Prostate gland (tissue), 2 donors: ENCODE data around the gene FARS2. TPM values are rescaled to one million over a fixed set of nuclear protein-coding genes. Genes with fewer than 3 reads are reported as not detected.

ENCODE experiments used
- DNase-seq: peaks from one replicate; pipeline ENCODE4 v3.0.0-alpha.2; 2019; ENCODE audit warnings: low spot score
- H3K27ac ChIP-seq, 2 donors: fragments of 200-600 bp; sonication (generic); 2 replicates each; pipeline ENCODE4 v1.5.1; 2017 to 2019
- H3K27me3 ChIP-seq: fragments of 200-600 bp; sonication (generic); replicated peaks from 2 replicates; pipeline ENCODE4 v1.5.1; 2019; ENCODE audit not compliant: insufficient read depth
- H3K36me3 ChIP-seq, 2 donors: fragments of 200-600 bp; sonication (generic); 1 replicate in 1 of 2; 2 replicates in 1 of 2; pipeline versions ENCODE4 v1.5.1 to v1.8.1; 2017 to 2019
- H3K4me1 ChIP-seq: fragments of 200-600 bp; sonication (generic); replicated peaks from 2 replicates; pipeline ENCODE4 v1.5.1; 2019
- H3K4me3 ChIP-seq, 2 donors: fragments of 200-600 bp; sonication (generic); 2 replicates each; pipeline ENCODE4 v1.5.1; 2017 to 2019
- H3K9me3 ChIP-seq: fragments of 200-600 bp; sonication (generic); 2 replicates; pipeline ENCODE4 v1.5.1; 2017
- POLR2A ChIP-seq: fragments of 450-650 bp; IDR thresholded peaks from one replicate; pipeline ENCODE4 v1.6.1; 2016; ENCODE audit warnings: antibody characterized with exemption, mild to moderate bottlenecking
- POLR2AphosphoS5 ChIP-seq: sonication (generic); formaldehyde crosslinking; IDR thresholded peaks from one replicate; pipeline ENCODE4 v1.6.1; 2017; ENCODE audit warnings: antibody characterized with exemption
- WGBS: methylation state at CpG from one replicate; pipeline ENCODE4 v1.1.5; 2018; 5-methylcytosine and 5-hydroxymethylcytosine counted together
- intact Hi-C: fragments of 100-400 bp; cut with DNase I; formaldehyde crosslinking; loops from one replicate; pipeline ENCODE4 v1.14.2; 2022
- total RNA-seq, 2 donors: library from RNA; depleted of rRNA; stranded (reverse); fragments of >200 nt; gene quantifications; one replicate each; pipeline ENCODE4 v1.1.0, GENCODE V29; 2016
- TF ChIP-seq, protein P1 (sequence below), 4 experiments: fragments of 200-600 bp in 2 of 4; fragments of 450-650 bp in 2 of 4; sonication (generic) in 2 of 4; IDR thresholded peaks; 1 replicate in 3 of 4; 2 replicates in 1 of 4; pipeline ENCODE4 v1.5.1; 2016 to 2019; ENCODE audit warnings: antibody characterized with exemption in 4 of 4, mild to moderate bottlenecking in 2 of 4, moderate library complexity in 2 of 4

Gene FARS2
- total RNA-seq, 2 donors from 2014 or later: 11.6 to 19.5 TPM

GRCh38 chr6:5237805-5238204, 23.5 kb upstream of the FARS2 start:
- Histone ChIP-seq H3K27me3 (no peaks in the 10 kb centered on the region), H3K36me3 (no peaks in the 10 kb centered on the region), H3K27ac (no peak overlapping the region), H3K4me1 (no peaks in the 10 kb centered on the region), H3K9me3 (no peaks in the 10 kb centered on the region), H3K4me3 (no peak overlapping the region)
- no peak for TF ChIP-seq POLR2A
- TF ChIP-seq POLR2AphosphoS5: no peak
- TF ChIP-seq, protein P1, sequence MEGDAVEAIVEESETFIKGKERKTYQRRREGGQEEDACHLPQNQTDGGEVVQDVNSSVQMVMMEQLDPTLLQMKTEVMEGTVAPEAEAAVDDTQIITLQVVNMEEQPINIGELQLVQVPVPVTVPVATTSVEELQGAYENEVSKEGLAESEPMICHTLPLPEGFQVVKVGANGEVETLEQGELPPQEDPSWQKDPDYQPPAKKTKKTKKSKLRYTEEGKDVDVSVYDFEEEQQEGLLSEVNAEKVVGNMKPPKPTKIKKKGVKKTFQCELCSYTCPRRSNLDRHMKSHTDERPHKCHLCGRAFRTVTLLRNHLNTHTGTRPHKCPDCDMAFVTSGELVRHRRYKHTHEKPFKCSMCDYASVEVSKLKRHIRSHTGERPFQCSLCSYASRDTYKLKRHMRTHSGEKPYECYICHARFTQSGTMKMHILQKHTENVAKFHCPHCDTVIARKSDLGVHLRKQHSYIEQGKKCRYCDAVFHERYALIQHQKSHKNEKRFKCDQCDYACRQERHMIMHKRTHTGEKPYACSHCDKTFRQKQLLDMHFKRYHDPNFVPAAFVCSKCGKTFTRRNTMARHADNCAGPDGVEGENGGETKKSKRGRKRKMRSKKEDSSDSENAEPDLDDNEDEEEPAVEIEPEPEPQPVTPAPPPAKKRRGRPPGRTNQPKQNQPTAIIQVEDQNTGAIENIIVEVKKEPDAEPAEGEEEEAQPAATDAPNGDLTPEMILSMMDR (IDR thresholded peaks at IDR 0.05): no peak
- 94% methylated on average over 4 of the region's 4 CpGs for WGBS
- intact Hi-C loops: no loop called here
- no peak for DNase-seq

GRCh38 chr6:5238336-5238735, 23.0 kb upstream of the FARS2 start:
- no peaks in the 10 kb centered on the region for H3K4me1 ChIP-seq
- no peaks in the 10 kb centered on the region for H3K27me3 ChIP-seq
- H3K36me3 ChIP-seq: no peaks in the 10 kb centered on the region
- no peak for DNase-seq
- no peak overlapping the region for H3K27ac ChIP-seq
- no peak overlapping the region for H3K4me3 ChIP-seq
- H3K9me3 ChIP-seq: no peaks in the 10 kb centered on the region
- WGBS: 90% methylated on average over 1 of the region's 1 CpG
- intact Hi-C loops: no loop called here
- no peak for TF ChIP-seq POLR2A
- TF ChIP-seq POLR2AphosphoS5: no peak
- TF ChIP-seq, protein P1 (IDR thresholded peaks at IDR 0.05): no peak

GRCh38 chr6:5241252-5241651, 20.1 kb upstream of the FARS2 start:
- no peaks in the 10 kb centered on the region for H3K27me3 ChIP-seq
- no peaks in the 10 kb centered on the region for H3K36me3 ChIP-seq
- no peak overlapping the region for H3K4me3 ChIP-seq
- no peaks in the 10 kb centered on the region for H3K4me1 ChIP-seq
- WGBS: 71% methylated on average over 2 of the region's 2 CpGs
- no peak for TF ChIP-seq POLR2AphosphoS5
- no peak for TF ChIP-seq POLR2A
- TF ChIP-seq, protein P1 (IDR thresholded peaks at IDR 0.05): no peak
- DNase-seq: no peak
- intact Hi-C loops: no loop called here
- H3K9me3 ChIP-seq: no peaks in the 10 kb centered on the region
- H3K27ac ChIP-seq: no peak overlapping the region

GRCh38 chr6:5243069-5243468, 18.2 kb upstream of the FARS2 start:
- Histone ChIP-seq H3K9me3 (no peaks in the 10 kb centered on the region), H3K36me3 (no peaks in the 10 kb centered on the region), H3K4me3 (no peak overlapping the region), H3K27me3 (no peaks in the 10 kb centered on the region), H3K27ac (no peak overlapping the region), H3K4me1 (no peaks in the 10 kb centered on the region)
- intact Hi-C loops: no loop called here
- DNase-seq: no peak
- TF ChIP-seq POLR2A: no peak
- TF ChIP-seq, protein P1 (IDR thresholded peaks at IDR 0.05): no peak
- TF ChIP-seq POLR2AphosphoS5: no peak
- WGBS: 86% methylated on average over 12 of the region's 12 CpGs

DNA sequence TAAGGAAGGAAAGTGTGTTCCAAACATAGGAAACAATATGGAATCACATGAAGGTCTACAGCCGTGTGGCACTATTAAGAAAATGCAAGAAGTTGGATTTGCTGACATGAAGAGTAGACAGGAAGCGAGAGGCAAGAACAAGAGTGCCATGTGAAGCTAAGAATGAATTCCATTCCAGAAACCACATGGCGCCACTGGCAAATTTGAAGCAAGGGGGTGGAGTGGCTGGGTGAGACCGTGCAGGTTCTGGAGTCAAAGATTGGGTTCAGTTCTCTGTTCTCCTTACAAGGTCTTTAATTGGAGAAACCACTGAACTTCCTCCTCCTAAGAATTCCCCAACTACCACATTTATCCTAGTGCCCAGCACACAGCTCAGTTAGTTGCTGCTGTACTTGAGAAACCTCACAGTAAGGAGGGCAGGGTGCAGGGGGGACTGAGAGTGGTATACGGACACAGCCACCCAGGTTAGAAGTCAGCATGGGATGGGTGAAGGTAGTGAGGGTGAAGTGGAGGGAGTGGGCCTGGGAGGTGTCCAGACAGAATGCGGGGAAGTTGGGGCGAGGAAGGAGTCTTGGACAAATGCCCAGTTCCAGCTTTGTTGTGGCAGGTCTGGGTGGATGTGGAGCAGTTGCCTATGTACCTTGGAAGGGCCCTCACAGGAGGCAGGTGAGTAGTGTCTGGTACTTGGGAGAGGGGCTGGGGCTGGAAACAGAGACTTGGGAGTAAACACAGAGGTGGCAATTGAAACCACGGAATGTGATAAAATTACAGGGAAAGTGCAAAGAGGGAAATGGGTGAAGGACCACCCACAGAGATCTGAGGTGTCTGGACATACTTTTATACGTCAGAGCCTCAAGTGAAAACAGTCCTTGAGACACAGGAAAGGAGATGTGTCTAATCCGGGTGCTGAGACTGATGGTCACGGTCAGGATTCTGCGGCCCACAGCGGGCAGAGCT, 14.9 kb upstream of the FARS2 start:
- Histone ChIP-seq H3K9me3 (no peaks in the 10 kb centered on the region), H3K36me3 (no peaks in the 10 kb centered on the region), H3K27ac (no peak overlapping the region), H3K4me3 (no peak overlapping the region), H3K27me3 (no peaks in the 10 kb centered on the region), H3K4me1 (no peaks in the 10 kb centered on the region)
- 79% methylated on average over 13 of the region's 13 CpGs for WGBS
- intact Hi-C loops: no loop called here
- TF ChIP-seq, protein P1 (IDR thresholded peaks at IDR 0.05): no peak
- TF ChIP-seq POLR2A (no peak), POLR2AphosphoS5 (no peak)
- DNase-seq: no peak
